SK-N-SH treated with all-trans-retinoic acid at 6 μM for 48 hours (cell line): ENCODE measurements around the gene ADAMTSL3.

Experiments
- ESRRG ChIP-seq: fragments of 250-450 bp; sonication (Bioruptor Pico); IDR thresholded peaks from 2 replicates; pipeline ENCODE4 v1.6.1; 2021; ENCODE audit warnings: mild to moderate bottlenecking
- OSR1 ChIP-seq: fragments of 250-450 bp; sonication (Bioruptor Pico); IDR thresholded peaks from 2 replicates; pipeline ENCODE4 v1.8.0; 2022; ENCODE audit warnings: moderate library complexity, mild to moderate bottlenecking, inconsistent platforms
- PPARA ChIP-seq: fragments of 250-450 bp; sonication (Bioruptor Pico); IDR thresholded peaks from 2 replicates; pipeline ENCODE4 v1.5.0; 2020; ENCODE audit warnings: mild to moderate bottlenecking, borderline replicate concordance
- ZFP30 ChIP-seq: fragments of 450-650 bp; formaldehyde crosslinking; IDR thresholded peaks from 2 replicates; pipeline ENCODE4 v1.5.0; 2022; ENCODE audit warnings: mild to moderate bottlenecking, moderate library complexity
- ZNF565 ChIP-seq: fragments of 450-650 bp; formaldehyde crosslinking; conservative IDR thresholded peaks from 2 replicates; pipeline ENCODE4 v1.5.0; 2020; ENCODE audit warnings: low read depth, mild to moderate bottlenecking, moderate library complexity
- TF ChIP-seq, protein P1 (sequence below): fragments of 250-450 bp; sonication (Bioruptor Pico); IDR thresholded peaks from 2 replicates; pipeline ENCODE4 v1.8.0; 2021; ENCODE audit warnings: low read depth, mild to moderate bottlenecking, moderate library complexity, borderline replicate concordance

DNA sequence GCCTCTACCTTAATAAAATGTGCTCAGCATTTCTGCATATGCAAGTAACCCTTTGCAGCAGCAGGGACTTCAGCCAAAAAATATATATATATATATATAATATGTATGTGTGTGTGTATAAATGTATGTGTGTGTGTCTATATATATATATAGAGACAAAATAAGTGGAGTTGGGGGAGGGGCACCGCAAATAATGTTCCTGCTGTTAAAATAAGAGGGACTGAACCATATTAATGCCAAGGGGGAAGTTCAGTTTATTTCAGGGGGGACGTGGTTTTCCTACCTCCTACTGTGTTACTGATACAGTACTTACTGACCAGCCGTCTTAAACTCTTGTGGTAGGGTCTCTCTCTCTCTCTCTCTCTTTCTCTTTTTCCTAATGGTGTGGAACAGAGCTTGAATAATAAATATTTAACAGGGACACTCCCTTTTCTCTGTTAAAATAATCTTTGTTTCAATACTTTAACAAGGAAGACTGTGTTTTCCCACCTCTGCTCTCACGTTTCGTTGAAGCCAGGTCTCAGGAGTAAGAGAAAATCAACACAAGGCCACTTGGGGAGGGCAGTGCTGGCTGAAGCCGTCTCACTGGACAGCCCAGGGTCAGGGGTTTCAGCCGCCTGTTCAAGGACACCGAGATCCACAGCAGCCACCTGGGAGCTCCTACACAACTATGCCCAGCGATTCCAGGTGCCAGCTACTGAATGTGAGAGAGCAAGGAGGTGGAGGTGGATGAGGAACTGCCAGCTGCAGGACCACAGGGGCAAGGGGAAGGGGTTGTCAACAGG is 42.8 kb upstream of the ADAMTSL3 start:
- TF ChIP-seq OSR1 (CRISPR knock-in tag) (no peak), PPARA (CRISPR knock-in tag) (no peak), ZFP30 (CRISPR knock-in tag) (no peak), ZNF565 (CRISPR knock-in tag) (no peak), ESRRG (CRISPR knock-in tag) (no peak)
- TF ChIP-seq, protein P1, sequence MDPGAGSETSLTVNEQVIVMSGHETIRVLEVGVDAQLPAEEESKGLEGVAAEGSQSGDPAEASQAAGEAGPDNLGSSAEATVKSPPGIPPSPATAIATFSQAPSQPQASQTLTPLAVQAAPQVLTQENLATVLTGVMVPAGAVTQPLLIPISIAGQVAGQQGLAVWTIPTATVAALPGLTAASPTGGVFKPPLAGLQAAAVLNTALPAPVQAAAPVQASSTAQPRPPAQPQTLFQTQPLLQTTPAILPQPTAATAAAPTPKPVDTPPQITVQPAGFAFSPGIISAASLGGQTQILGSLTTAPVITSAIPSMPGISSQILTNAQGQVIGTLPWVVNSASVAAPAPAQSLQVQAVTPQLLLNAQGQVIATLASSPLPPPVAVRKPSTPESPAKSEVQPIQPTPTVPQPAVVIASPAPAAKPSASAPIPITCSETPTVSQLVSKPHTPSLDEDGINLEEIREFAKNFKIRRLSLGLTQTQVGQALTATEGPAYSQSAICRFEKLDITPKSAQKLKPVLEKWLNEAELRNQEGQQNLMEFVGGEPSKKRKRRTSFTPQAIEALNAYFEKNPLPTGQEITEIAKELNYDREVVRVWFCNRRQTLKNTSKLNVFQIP (CRISPR knock-in tag): no peak
